HG02798 (cell line): ENCODE results near the gene OR6J1.

Experiments
- ATAC-seq: cut with Tn5 transposase; IDR thresholded peaks from one replicate; pipeline ENCODE4 v1.9.1; 2021; ENCODE audit warnings: mild to moderate bottlenecking; ENCODE audit not compliant: unreplicated experiment, poor library complexity

The OR6J1 gene

DNA sequence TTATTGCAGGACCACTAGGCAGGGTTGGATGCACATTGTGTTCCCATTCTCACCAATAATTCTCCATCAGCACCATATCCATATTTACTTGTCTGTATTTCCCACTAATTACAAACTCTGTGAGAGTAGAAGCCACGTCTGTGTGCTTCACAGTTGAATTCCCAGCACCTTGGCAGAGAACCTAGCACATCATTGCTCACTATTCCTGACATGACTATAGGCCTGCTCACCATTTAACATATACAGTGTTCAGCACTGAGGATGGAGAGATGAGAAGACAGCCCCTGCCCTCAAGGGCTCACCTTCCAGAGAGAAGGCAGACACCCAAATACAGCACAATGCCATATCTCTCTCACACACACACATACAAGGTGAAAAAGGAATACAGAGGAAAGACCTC is 60.2 kb downstream of the OR6J1 start:
- ATAC-seq, result no peak
